GM19395 (cell line): ENCODE measurements around the gene IL13RA2.

Experiments used
- ATAC-seq: cut with Tn5 transposase; IDR thresholded peaks from one replicate; pipeline ENCODE4 v1.9.1; 2021; ENCODE audit warnings: mild to moderate bottlenecking, moderate library complexity; ENCODE audit not compliant: unreplicated experiment

Gene IL13RA2

GRCh38 chrX:114997779-114998178 is 19.6 kb downstream of the IL13RA2 start:
- ATAC-seq, result no peak

DNA sequence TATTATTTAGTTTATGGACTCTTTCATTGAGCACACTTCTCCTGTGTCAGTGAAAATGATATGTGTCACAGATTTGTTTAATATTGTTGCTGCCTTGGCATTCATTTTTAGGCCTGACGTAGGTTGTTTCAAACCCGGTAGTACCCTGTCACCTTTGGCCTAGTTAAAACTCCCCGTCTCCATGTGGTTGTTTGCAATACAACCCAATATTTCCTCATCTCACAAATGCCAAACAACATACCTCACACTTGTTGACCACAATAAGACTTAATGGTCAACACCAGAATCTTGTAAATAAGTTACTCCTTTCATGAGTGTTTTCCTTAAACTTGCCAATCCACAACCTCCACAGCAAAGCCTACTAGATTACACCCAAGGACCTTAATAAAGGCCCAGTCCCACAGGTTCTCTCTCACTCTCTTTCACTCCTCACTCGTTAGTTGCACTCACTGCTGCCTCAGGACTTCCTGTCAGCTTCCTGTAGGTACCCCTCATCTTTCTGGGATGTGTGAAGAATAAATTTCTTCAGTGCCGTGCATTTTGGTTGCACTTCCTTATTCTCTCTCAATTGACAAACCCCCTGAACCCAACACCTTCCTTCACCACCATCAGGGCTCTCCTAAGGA is 31.3 kb downstream of the IL13RA2 start:
- ATAC-seq, result no peak

- ATAC-seq, result no peak
Measured at GRCh38 chrX:114976292-114976691, 41.1 kb downstream of the IL13RA2 start.

GRCh38 chrX:114973013-114973412 is 44.4 kb downstream of the IL13RA2 start:
- ATAC-seq, result no peak

- ATAC-seq, result no peak
Measured at GRCh38 chrX:114970806-114971205, 46.6 kb downstream of the IL13RA2 start.

DNA sequence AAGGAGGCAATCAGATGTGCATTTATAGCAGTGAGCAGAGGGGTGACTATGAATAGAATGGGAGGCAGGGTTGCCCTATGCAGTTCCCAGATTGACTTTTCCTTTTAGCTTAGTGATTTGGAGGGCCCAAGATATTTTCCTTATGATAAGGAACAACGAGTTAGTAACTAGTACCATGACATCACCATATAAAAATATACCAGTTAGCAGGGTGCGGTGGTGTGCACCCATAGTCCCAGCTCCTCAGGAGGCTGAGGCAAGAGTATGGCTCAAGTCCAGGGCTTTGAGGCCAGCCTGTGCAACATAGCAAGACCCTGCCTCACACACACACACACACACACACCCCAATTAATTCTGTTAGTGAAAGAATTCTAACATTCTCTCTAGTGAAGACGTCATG is 53.0 kb downstream of the IL13RA2 start:
- ATAC-seq, result no peak

- ATAC-seq, result no peak
Measured at GRCh38 chrX:114962209-114962608, 55.2 kb downstream of the IL13RA2 start.

DNA sequence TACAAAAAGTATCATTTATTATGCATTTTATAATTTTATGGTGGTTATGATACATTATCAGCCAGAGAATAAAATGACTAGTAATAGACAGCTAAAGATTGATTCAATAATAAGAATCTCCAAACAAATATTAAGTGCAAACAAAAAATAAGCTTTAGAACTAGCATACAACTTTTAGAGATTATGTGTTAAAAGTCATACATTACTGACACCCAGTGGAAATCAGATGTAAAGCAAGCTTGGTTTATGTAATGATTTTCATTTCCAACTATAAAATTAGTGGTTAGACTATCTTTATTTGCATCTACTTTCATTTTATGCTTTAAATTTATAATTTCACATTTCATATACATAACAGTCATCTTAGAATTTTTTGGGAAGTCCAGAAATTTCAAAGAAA is 57.7 kb downstream of the IL13RA2 start:
- no peak for ATAC-seq
